ENCODE results near the gene TENM4. TPM values are rescaled to one million over a fixed set of nuclear protein-coding genes. Genes with fewer than 3 reads are reported as not detected.

Gene TENM4
- total RNA-seq, 1 experiment from 2014 or later = 25.0 TPM

- DNase-seq (ENCODE audit: low spot score) = peak; percentile 57
- CTCF ChIA-PET = interaction anchor here (0.8 to 1.7 kb wide), 3 partner anchors 38 to 124 kb away, joined by 3 to 5 read pairs (median 3); no protein-coding TSS in a partner anchor
- no peaks in the 10 kb centered on the region for H3K9me3 Mint-ChIP-seq
Measured at GRCh38 chr11:79393362-79394043, 47.3 kb downstream of the TENM4 start.

DNA sequence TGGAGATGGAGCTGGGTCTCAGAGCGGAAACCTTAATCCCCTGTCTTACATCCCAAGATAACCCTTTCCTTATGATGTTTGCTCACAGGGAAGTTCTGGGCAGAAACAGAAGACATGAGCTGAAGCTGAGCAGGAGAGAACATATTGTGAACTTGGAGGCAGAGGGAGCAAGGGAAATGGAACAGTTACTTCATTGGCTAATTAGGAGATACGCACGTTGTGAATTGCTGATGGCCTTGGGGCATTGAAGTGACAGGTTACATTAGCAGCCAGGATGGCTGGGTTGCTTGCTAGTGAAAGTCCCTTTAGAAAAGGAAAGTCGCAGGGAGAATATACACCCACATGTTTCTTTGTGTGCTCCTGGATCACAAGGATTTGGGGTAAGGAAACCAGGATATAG, 48.7 kb downstream of the TENM4 start:
- H3K36me3 Mint-ChIP-seq = no peaks in the 10 kb centered on the region
- H3K4me1 Mint-ChIP-seq = peaks cover 39% of the 10 kb centered on the region
- POLR2A ChIA-PET = no interaction called here
- no peak overlapping the region for H3K4me3 Mint-ChIP-seq
- CTCF ChIA-PET = no interaction called here
- H3K9me3 Mint-ChIP-seq = no peaks in the 10 kb centered on the region
- no peak overlapping the region for H3K27ac Mint-ChIP-seq
- H3K27me3 Mint-ChIP-seq (ENCODE audit: low read depth) = no peaks in the 10 kb centered on the region
- DNase-seq (ENCODE audit: low spot score) = no peak
- TF ChIP-seq JAZF1 (CRISPR knock-in tag; IDR thresholded peaks at IDR 0.05) (no peak), MLX (CRISPR knock-in tag; IDR thresholded peaks at IDR 0.05) (no peak), ZNF232 (CRISPR knock-in tag; IDR thresholded peaks at IDR 0.05) (no peak), SMAD4 (CRISPR knock-in tag; IDR thresholded peaks at IDR 0.05) (no peak), ZNF532 (CRISPR knock-in tag; IDR thresholded peaks at IDR 0.05; ENCODE audit: borderline replicate concordance) (no peak), ZNF219 (CRISPR knock-in tag; IDR thresholded peaks at IDR 0.05; ENCODE audit: borderline replicate concordance) (no peak)
- no peak for ATAC-seq

More at GRCh38 chr11:79393362-79394043, 47.3 kb downstream of the TENM4 start:
- H3K27ac Mint-ChIP-seq = peak overlapping the region; percentile 31; the same call in 1 of the 2 replicates
- peak overlapping the region; percentile 38 for H3K4me3 Mint-ChIP-seq
- H3K36me3 Mint-ChIP-seq = no peaks in the 10 kb centered on the region
- peak; percentile 82 for ATAC-seq
- POLR2A ChIA-PET = no interaction called here
- peaks cover 39% of the 10 kb centered on the region for H3K4me1 Mint-ChIP-seq
- no peaks in the 10 kb centered on the region for H3K27me3 Mint-ChIP-seq (ENCODE audit: low read depth)
- TF ChIP-seq, protein P1, sequence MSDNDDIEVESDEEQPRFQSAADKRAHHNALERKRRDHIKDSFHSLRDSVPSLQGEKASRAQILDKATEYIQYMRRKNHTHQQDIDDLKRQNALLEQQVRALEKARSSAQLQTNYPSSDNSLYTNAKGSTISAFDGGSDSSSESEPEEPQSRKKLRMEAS (CRISPR knock-in tag; IDR thresholded peaks at IDR 0.05) = no peak
- no peak for TF ChIP-seq IRF2 (CRISPR knock-in tag; IDR thresholded peaks at IDR 0.05; ENCODE audit: borderline replicate concordance, low read depth)
- TF ChIP-seq ZNF138 (CRISPR knock-in tag; conservative IDR thresholded peaks at IDR 0.05) = no peak
- TF ChIP-seq ZNF425 (CRISPR knock-in tag; conservative IDR thresholded peaks at IDR 0.05) = no peak
- TF ChIP-seq ZNF671 (CRISPR knock-in tag; IDR thresholded peaks at IDR 0.05) = no peak
- TF ChIP-seq, protein P2, sequence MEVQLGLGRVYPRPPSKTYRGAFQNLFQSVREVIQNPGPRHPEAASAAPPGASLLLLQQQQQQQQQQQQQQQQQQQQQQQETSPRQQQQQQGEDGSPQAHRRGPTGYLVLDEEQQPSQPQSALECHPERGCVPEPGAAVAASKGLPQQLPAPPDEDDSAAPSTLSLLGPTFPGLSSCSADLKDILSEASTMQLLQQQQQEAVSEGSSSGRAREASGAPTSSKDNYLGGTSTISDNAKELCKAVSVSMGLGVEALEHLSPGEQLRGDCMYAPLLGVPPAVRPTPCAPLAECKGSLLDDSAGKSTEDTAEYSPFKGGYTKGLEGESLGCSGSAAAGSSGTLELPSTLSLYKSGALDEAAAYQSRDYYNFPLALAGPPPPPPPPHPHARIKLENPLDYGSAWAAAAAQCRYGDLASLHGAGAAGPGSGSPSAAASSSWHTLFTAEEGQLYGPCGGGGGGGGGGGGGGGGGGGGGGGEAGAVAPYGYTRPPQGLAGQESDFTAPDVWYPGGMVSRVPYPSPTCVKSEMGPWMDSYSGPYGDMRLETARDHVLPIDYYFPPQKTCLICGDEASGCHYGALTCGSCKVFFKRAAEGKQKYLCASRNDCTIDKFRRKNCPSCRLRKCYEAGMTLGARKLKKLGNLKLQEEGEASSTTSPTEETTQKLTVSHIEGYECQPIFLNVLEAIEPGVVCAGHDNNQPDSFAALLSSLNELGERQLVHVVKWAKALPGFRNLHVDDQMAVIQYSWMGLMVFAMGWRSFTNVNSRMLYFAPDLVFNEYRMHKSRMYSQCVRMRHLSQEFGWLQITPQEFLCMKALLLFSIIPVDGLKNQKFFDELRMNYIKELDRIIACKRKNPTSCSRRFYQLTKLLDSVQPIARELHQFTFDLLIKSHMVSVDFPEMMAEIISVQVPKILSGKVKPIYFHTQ (CRISPR knock-in tag; IDR thresholded peaks at IDR 0.05) = no peak
- TF ChIP-seq ZNF396 (CRISPR knock-in tag; IDR thresholded peaks at IDR 0.05; ENCODE audit: borderline replicate concordance) = no peak
- no peak for TF ChIP-seq FOXP4 (CRISPR knock-in tag; IDR thresholded peaks at IDR 0.05)

Measured in WTC11 (cell line).